IPS-NIHi11 (cell line): ENCODE results near the gene EPHA7.

Experiments used
- DNase-seq: peaks from one replicate; pipeline ENCODE4 v3.0.0; 2012; ENCODE audit warnings: mixed read lengths, low spot score

Gene EPHA7

DNA sequence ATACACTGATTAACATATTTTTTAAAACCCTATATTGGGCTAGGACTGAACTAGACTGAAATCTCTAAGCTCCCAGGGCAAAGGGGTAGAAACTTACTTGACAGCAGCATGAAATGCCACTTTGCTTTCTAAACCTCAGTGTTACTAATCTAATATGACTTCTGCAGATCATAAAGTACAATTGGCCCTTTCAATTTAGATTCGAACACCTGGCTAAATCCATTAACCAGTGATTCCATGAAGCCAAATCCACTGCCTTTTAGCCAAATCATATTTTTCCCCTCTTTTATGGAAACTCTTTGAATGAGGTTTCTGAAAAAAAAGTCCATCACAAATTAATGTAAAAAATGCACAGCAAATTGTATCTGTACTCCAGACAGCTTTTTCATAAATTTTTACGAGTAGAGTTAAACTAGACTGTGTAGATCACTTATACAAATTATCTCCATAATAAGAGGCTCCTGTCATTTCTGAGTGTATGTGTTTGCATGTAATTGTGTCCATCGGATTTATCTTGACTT lies 25.7 kb downstream of the EPHA7 start:
- DNase-seq = no peak

DNA sequence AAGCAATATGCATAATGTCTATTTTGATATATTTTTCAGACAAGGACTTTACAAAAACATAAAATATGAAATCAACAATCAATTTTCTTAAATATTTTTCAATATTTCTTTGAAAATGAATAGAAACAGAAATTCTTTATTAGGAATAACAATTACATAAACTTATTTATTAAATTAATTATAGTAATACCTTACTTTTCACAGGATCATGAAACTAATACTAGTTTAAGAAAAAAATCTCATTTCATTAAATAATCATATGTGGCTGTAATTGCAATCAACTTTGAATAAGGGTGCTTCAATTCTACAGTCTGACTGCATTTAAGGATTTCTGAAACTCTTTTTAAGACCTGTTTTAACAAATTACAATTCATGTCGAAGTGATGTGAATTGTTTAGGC lies 26.6 kb downstream of the EPHA7 start:
- no peak for DNase-seq

DNA sequence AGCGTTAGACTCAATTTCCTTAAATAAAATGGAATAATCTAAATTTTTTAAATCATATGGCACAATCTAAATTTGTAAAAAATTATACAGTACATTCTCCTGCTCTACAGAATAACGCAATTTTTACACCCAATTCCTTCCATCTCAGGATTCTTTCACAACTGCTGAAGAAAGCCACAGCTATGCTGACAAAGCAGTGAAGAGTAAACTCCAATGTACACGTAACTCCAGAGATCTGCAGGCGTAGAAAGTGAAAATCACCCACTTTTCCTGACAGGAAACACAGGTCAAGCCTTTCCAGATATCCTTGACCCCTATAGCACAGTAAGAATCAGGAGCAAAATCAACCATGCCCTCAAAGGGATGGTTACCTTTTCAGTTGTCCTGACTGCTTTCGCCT lies 27.4 kb downstream of the EPHA7 start:
- no peak for DNase-seq

DNA sequence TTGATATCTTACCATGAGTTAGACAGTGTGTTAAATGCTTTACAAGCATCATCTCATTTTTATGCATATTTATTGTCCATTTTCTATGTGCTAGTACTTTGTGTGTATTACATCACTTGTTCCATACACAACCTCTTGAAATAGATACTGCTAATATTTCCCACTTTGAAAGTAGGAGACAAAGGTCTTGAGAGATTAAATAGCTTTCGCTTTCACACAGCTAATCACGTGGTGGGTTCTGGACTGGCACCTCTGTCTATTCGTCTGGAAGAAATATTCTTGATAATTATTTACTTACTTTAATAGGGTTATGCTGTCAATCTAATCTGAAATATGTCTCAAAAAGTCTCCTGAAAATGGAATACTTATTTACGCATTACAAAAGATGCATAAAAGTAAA lies 30.2 kb downstream of the EPHA7 start:
- no peak for DNase-seq

DNA sequence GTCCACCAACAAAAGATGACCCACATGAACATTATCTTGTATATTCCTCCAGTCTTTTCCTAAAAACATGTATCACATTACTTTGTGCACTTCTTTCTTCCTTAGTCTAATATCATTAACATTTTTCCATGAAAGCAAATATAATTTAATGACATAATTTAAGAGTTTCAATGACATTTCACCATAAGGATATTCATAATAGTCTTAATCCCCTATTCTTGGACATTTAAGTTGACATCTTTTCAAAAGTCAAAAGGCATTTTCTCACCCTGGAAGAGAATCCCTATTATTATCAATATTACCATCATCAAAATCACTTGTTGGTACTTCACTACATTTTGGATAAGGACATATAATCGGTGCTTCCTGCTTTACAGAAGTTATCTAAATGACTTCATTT lies 31.3 kb downstream of the EPHA7 start:
- no peak for DNase-seq

DNA sequence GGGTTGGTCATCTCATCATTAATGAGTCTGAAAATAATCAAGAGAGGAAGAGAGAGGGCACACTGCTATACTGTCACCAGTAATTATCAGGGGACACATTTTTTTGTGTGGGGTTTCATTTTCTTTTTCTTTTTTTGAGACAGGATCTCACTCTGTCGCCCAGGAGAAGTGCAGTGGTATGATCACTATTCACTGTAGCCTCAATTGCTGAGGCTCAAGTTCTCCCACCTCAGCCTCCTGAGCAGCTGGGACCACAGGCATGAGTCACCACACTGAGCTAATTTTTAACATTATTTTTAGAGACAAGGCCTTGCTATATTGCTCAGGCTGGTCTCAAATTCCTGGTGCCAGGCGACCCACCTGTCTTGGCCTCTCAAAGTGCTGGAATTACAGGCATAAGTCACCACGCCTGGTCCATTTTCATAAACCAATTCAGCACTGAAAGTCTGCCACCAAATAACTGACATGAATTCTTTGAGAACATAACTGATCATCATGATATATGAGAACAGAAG lies 43.3 kb downstream of the EPHA7 start:
- no peak for DNase-seq

DNA sequence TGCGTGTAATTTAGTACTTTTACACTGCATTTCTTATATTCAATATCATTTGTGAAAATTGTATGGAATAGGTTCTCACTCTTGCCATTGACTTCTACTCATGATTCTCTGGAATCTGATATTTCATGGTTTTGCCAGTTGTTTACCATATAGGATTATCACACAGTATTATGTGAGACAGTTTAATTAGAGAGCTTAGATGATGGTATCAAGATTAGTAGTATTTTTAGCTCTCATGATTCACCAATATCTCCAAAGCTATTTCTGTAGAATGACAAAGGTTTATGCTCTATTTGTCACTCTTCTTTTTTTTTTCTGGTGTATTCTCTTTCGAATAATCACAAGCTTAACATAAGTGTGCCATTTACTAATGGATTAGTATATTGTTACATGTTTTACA lies 45.9 kb downstream of the EPHA7 start:
- DNase-seq = no peak

DNA sequence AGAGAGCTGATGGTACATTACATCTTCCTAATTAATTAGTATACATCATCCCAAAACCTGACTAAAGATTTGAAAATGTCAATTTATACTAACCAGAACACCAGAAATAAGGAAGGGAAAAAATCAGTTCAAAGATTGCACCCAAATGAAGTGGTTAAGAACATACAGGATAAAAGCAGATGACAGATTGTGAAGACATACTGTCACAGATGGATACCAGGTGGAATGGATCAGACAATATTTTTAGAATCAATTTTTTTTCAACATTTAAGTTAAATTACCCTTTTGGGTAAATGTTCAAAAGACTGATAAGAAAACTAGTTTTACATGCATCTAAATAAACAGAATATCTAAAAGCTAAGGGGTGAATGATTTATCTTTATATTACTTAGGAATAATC lies 47.6 kb downstream of the EPHA7 start:
- DNase-seq = no peak

DNA sequence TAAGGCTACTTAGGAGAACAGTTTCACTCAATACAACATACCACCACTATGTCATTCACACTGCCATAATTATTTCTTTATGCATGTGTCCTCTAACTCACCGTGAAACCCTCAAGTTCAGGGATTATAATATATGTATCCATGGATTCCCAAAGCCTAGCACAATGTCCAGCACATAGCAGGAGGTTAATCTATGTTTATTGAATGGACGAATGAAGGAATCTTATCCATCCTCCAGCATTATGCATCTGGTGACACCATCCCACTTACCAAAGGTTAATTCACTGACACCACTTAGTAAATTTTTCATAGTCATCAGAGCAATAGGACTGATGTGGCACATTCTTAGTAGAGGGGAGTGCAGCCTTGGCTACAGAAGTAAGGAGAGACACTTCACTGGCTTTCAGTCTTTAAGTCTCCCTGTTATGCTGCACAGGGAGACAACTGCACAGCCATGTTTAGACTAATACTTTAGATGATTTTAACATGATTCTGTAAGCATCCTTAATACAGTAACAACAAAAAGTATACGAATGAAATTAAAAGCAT lies 49.7 kb downstream of the EPHA7 start:
- no peak for DNase-seq

DNA sequence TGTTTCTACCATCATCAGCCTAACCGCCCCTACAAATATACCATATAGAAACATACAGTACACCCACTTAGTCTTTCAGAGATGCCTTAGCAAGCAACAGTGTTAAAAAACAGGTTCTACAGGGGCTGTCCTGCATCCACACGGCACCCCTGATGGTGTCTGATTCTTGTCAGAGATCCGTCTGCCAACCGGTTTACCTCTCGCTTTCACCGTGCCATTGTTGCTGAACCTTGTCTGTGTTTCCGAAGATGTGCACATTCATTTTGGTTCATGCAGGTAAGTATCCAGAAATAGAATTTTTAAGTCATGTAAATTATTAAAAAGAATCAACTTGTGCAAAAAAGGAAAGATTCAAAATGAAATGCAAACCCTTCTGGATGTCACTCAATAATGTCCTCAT lies 52.9 kb downstream of the EPHA7 start:
- no peak for DNase-seq

DNA sequence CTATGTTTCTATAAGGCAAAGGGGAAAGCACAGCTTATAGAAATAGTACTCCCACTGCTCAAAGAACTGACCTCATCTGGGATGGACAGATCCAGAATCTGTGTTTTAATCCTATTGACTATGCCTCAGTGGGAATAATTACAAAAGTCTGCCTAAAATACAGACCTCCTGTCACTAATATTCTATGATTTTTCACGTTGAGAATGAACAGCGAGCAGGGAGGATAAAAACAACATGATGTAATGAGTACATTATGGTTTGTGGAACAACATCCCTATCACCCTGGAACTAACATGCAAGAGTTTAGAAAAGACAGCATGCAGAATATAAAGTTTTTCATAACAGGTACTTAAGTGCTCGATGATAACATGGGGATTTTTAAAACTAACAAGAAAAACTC lies 53.9 kb downstream of the EPHA7 start:
- DNase-seq = no peak

DNA sequence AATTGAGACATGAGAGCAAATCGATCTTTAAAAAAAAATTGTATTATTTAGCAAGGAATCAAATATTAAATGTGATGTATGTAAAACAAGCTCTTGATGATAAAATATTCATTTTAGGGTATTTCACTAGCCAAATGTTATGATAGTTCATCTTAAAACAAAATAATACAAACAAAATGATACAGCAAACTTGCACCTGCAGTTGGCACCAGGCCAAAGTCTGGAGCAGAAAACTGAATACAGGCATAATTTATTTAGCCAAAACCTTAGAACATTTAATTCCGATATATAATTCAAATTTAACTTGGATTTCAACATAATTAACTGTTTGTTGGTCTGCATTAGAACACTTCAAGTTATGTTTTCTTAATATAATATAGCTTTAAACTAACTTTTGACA lies 60.9 kb downstream of the EPHA7 start:
- DNase-seq = no peak

DNA sequence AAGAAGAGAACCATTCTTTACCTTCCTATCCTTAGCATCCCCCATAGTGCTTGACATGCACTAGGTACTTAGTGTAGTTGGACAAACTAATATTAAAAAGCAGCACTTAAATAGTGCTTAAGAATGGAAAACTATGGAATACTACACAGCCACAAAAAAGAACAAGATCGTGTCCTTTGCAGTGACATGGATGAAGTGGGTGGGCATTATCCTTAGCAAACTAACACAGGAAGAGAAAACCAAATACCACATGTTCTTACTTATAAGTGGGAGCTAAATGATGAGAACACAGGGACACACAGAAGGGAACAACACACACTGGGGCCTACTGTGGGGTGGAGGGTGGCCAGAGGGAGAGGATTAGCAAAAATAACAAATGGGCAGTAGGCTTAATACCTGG lies 66.8 kb downstream of the EPHA7 start:
- no peak for DNase-seq

DNA sequence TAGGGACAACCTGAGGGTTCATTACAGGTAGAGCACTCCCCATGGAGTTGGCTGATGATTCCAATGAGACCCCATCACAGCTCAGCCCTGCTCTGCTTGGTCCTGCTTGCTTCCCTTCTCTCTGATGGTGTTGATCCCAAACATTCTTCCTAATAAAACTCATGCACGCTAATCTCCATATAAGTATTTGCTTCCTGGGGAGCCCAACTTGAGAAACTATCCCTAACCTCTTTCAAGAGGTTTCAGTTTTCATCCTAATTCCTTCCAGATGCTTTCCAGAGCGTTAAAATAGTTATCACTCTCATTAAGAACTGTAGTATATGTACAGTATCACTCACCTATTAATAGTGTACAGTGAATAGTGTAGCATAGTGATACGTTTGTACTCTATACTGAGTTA lies 68.1 kb downstream of the EPHA7 start:
- DNase-seq = no peak

DNA sequence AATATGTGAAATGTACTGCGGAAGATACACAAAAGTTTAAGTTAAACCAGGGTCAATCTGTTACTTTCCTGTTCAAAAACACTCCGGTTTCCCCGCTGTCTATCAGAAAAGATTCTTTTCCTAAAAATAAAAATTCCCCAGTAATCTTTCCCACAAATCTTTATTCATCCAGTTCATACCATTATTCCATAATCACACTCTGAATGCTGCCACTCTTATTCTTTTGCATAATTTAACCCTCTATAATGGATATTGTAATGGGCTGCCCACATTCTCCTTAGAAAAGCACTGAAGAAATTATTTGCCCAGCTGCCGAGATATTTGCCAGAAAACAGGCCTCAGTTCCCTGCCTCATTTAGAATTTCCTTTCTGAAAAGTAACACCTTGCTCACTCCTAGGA lies 68.6 kb downstream of the EPHA7 start:
- no peak for DNase-seq

DNA sequence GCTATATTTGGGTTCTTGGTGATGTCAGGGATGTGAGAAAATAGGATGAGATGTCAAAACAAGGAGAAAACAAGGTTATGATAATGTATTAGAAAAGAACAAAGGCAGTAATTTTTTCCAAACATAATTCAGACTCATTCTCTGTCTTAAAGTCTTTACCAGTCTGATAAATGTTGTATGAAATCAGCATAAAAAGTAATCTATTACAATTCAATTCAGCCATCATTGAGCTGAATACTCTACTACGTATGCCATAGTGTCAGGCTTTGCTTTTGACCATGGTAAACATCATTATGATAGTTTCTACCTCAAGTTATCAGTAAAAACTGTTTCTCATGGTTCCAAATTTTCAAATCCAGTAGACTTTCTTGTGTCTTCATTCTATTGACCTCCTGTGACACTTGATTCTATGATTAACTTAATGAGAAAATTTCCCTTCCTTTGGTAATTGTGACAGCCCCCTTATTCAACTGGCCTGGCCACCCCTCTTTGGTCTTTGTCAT lies 75.0 kb downstream of the EPHA7 start:
- DNase-seq = no peak

DNA sequence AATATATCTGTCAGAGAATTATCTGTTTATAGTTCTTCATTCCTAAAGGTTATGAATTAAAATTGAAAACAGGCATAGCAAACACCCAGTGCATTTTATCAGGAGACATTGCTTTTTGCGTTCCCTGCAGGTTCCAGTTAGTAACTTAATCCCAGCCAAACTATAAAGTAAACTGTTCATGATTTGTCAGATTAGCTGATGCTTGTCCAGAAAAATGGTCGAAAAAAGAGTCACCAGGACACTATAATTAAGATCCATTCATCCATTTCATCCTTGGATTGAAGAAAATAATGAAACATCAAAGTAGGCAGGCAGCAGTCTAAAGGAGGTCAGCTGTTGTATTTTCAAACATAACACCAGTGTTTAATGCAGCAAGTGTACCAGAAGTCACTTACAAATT lies 75.9 kb downstream of the EPHA7 start:
- no peak for DNase-seq

DNA sequence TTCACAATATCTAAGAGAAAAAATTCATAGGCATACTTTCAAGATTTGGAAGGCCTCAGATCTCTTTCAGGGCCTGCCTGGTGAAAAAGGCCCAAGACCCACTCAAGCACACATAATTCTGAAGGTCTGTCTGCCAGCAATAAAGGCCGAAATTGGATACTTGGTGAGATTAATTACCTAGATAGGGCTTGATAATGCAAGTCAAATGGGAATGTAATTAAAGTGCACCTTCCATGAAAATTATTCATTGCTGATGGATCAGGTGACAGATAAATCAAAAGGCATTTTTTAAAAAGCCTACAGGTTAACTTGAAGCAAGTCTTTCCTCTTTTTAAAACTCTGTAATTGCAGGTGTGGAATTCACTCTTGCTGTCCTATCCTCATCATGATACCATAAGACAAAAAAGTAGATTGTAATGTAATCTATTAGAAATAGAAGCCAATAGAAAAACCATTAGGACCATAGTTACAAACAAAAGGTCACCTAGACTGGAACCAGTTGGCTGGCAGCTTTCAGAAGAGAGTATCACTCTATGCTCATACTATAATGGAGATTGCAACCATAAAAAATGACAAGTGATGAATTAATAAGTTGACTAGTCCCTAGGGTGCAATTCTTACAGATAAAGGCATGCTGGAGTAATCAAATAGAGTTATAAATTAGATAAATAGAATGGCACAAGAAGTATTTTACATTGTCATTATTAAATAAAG lies 77.3 kb downstream of the EPHA7 start:
- no peak for DNase-seq

DNA sequence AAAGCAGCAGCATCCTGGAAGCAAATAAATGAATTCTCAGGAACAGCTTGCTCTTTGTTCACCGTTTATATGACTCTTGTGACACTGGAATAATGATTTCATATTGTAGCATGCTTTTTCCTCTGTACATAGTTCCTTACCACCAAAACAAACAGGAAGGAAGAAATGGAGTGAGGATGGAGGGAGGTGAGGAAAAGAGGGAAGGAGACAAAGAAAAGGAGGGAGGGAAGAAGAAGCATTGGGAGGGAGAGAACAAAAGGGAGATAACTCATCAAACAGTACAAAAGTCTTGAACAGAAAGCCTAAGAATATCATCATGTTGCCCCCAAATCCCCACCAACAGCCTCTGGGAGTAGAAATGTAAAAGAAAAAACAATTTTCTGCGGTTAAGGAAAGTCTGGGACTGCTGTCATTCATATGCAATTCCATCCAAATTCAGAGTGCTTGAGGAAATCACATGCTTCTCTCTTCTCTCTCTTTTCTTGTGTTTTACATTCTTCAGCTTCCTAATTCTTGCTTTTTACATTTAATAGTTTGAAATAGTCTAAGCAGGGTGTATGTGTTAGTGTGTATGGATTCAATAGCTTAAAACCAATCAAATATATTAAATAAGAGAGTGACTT lies 81.5 kb downstream of the EPHA7 start:
- no peak for DNase-seq

DNA sequence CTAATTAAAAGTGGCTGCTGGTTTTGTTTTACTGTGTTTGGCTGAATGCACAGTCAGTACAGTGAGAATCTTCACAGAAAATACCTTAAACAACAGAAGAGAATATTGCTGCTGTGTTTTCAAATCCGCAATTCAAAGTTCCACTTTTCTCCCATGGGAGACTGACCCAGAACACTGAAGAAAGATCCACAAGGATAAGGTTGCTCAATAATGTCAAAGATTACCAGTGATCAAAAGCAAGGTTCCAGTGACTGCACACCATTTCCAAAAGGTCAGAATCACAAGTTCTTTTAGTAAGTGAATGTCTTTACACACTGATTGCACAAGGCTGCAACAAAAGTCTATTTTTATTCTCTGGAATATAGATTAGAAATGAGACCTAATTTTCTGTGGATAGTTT lies 82.3 kb downstream of the EPHA7 start:
- DNase-seq = no peak

DNA sequence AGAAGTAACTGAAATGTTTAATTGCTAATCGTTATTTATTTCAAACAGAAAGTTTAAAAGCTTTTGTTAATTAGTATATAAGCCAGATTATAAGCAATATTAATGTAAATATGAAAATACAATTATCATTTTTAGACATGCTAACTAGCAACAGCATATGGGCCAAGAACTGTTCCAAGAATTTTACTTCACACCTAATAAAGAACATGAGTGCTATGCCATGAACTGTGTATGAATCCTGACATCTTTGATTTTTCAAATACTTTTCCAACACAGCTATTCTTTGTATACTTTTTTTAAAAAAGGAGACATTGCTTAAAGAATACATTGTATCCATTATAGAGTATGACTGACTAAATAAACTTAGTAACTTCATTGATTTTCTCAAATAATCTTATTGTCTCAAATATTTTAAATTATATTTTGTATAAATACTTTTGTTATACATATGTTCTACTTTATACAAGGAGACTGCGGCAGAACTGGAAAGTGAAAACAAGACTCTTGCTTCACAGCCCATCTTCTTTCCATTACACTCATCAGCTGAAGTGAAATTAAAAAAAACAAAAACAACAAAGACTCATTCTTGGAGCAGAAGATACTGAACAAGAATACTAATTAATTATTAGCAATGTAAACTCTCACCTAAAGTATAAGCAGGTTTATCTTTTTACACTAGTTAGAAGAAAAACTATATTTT lies 89.9 kb downstream of the EPHA7 start:
- no peak for DNase-seq

DNA sequence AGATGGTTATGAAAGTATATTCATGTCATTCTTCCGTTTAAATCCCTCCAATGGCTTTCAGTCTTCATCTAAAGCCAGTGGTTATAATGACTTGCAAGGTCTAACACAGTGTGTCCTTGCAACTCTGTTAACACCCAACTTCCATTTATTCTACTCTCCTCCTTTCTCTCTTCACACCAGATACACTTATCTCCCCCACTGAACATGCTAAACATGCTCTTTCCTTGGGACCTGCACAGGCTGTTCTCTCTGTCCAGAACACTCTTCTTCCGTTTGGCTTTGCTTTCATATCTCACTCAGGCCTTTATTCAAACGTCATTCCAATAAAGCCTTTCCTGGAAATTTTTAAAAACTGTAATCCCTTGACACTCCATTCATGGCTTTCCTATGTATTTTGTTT lies 91.5 kb downstream of the EPHA7 start:
- DNase-seq = no peak

DNA sequence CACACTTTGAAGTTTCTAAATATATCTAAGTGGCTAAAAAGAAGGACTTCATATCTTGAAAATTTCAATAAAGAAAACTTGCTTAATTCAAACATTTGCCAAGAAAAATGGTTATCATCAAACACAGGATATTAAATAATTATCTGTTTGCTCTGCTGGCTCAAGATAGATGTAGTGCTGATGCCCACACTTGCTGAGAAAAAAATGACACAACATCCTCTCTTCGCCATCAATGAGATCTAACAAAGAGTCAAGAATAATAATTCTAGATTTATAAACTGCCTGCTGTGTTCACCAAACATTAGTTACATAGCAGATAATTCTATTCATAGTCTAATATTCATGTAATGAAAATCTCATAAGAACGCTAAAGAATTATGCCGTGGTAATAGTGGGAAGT lies 93.6 kb downstream of the EPHA7 start:
- DNase-seq = no peak
